ENCODE results near the gene AFF1.

GRCh38 chr4:87012265-87012953 lies 77.6 kb downstream of the AFF1 start:
- TF ChIP-seq SPI1 (IDR thresholded peaks at IDR 0.05; ENCODE audit: low read depth, low read length) (no peak), POLR2AphosphoS5 (IDR thresholded peaks at IDR 0.05; ENCODE audit: low read depth, low read length) (no peak), POLR2A (IDR thresholded peaks at IDR 0.05; ENCODE audit: low read depth, low read length) (no peak), TAF1 (IDR thresholded peaks at IDR 0.05; ENCODE audit: low read depth, low read length) (no peak), PAX5 (IDR thresholded peaks at IDR 0.05; ENCODE audit: insufficient read depth, low read length, severe bottlenecking) (no peak)
